Type B pancreatic cell (in vitro differentiated cells): Measurements from ENCODE around the gene B9D2. TPM values are rescaled to one million over a fixed set of nuclear protein-coding genes. Genes with fewer than 3 reads are reported as not detected.

Experiments
- DNase-seq: peaks from one replicate; pipeline ENCODE4 v3.0.0; 2021; ENCODE audit warnings: mixed read lengths; ENCODE audit not compliant: unreplicated experiment; ENCODE audit errors: extremely low spot score
- H3K27ac Mint-ChIP-seq: 2 replicates; pipeline ENCODE4 v1.8.0; 2021; ENCODE audit warnings: mild to moderate bottlenecking, mixed read lengths
- H3K27me3 Mint-ChIP-seq: 2 replicates; pipeline ENCODE4 v1.8.0; 2021; ENCODE audit warnings: mixed read lengths
- H3K36me3 Mint-ChIP-seq: 2 replicates; pipeline ENCODE4 v1.8.0; 2021; ENCODE audit warnings: mixed read lengths
- H3K4me1 Mint-ChIP-seq: one replicate; pipeline ENCODE4 v1.8.0; 2021; ENCODE audit warnings: mixed read lengths; ENCODE audit not compliant: unreplicated experiment
- H3K4me3 Mint-ChIP-seq: 2 replicates; pipeline ENCODE4 v1.8.0; 2021; ENCODE audit warnings: mild to moderate bottlenecking, mixed read lengths
- H3K9me3 Mint-ChIP-seq: 2 replicates; pipeline ENCODE4 v1.8.0; 2021; ENCODE audit warnings: mixed read lengths
- CTCF ChIP-seq: fragments of 200-600 bp; sonication (generic); conservative IDR thresholded peaks from 2 replicates; pipeline ENCODE4 v1.5.0; 2021; ENCODE audit warnings: antibody characterized with exemption, mild to moderate bottlenecking
- total RNA-seq: library from RNA; stranded (reverse); gene quantifications from 2 replicates; pipeline ENCODE4 v1.2.1, GENCODE V29; 2021; ENCODE audit warnings: low replicate concordance

The B9D2 gene
- total RNA-seq, 1 donor from 2014 or later, result 8.8 TPM

GRCh38 chr19:41332468-41332867, 31.5 kb downstream of the B9D2 start:
- Mint-ChIP-seq H3K36me3 (no peaks in the 10 kb centered on the region), H3K27ac (no peak overlapping the region), H3K4me3 (no peak overlapping the region), H3K27me3 (peaks cover 15% of the 10 kb centered on the region), H3K9me3 (no peaks in the 10 kb centered on the region), H3K4me1 (peaks cover 12% of the 10 kb centered on the region)
- TF ChIP-seq CTCF, result no peak
- no peak for DNase-seq

- DNase-seq, result no peak
- no peak overlapping the region for H3K27ac Mint-ChIP-seq
- peaks cover 14% of the 10 kb centered on the region for H3K4me1 Mint-ChIP-seq
- peaks cover 17% of the 10 kb centered on the region for H3K27me3 Mint-ChIP-seq
- H3K36me3 Mint-ChIP-seq, result no peaks in the 10 kb centered on the region
- TF ChIP-seq CTCF, result no peak
- no peaks in the 10 kb centered on the region for H3K9me3 Mint-ChIP-seq
- H3K4me3 Mint-ChIP-seq, result no peak overlapping the region
Observed at GRCh38 chr19:41332000-41332399, 31.9 kb downstream of the B9D2 start.

- Mint-ChIP-seq H3K4me3 (no peak overlapping the region), H3K27ac (peak overlapping the region; percentile 1), H3K9me3 (no peaks in the 10 kb centered on the region), H3K36me3 (no peaks in the 10 kb centered on the region), H3K27me3 (peaks cover 26% of the 10 kb centered on the region), H3K4me1 (peaks cover 21% of the 10 kb centered on the region)
- DNase-seq, result no peak
- TF ChIP-seq CTCF, result no peak
Observed at GRCh38 chr19:41330946-41331678, 32.8 kb downstream of the B9D2 start.

DNA sequence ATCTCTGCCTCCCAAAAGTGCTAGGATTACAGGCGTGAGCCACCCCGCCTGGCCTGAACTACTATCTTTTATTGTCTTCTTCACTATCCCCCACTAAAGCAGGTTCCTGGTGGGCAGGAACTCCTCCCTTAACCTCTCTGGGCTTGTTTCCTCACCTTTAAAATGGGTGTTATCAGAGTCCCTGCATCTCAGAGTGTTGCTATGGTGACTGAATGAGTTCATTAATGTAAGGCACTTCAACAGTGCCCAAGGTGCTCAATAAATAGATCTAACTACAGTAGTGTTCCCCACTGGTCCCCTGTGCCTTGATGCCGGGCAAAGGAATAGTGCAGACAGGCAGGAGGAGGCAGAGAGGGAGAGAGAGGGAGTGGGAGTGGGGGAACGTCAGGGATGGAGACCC, 33.5 kb downstream of the B9D2 start:
- Mint-ChIP-seq H3K36me3 (no peaks in the 10 kb centered on the region), H3K4me1 (peaks cover 24% of the 10 kb centered on the region), H3K27ac (no peak overlapping the region), H3K27me3 (peaks cover 27% of the 10 kb centered on the region), H3K4me3 (no peak overlapping the region), H3K9me3 (no peaks in the 10 kb centered on the region)
- TF ChIP-seq CTCF, result no peak
- DNase-seq, result no peak

GRCh38 chr19:41328842-41329225, 35.1 kb downstream of the B9D2 start:
- TF ChIP-seq CTCF, result no peak
- no peak overlapping the region for H3K4me3 Mint-ChIP-seq
- peaks cover 39% of the 10 kb centered on the region for H3K4me1 Mint-ChIP-seq
- DNase-seq, result no peak
- no peaks in the 10 kb centered on the region for H3K36me3 Mint-ChIP-seq
- peaks cover 38% of the 10 kb centered on the region for H3K27me3 Mint-ChIP-seq
- H3K9me3 Mint-ChIP-seq, result no peaks in the 10 kb centered on the region
- peak overlapping the region; percentile 50 for H3K27ac Mint-ChIP-seq
